ENCODE results near the gene GSTM5. TPM values are rescaled to one million over a fixed set of nuclear protein-coding genes. Genes with fewer than 3 reads are reported as not detected.

GSTM5 gene
- total and polyA plus RNA-seq, 2 of the 4 experiments (the other 2 are of a cell fraction), result 0.36 to 1.2 TPM

DNA sequence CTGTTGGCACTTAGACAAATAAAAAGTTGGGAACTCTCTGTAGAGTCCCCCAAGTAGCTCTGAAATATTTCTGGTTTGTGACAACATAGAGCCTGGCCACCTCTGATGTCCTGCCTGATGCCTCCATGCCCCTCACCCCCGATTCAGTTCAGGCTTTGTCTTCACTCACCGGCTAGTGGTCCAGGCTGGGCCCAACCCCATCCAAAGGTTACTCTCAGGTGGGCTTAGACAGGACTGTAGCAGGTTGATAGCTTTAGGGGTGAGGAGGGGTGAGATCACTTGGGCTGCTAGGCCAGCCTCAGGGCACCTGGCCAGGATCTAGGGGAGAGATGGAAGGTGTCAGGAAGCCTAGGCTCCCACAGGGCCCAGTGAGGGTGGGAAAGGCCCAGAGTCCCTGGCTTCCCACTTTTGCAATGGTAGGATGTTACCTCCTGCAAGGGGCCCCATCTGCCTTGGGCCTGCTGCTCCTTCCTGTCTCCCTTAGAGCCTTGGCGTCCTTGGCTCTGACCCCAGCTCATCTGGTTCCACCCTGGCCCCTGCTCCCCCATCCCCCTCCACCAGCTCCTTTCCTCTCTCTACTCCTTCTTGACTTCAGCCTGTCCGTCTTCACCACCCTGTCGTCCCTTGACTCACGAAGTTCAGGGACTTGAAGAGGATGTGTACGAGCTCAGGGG is 44.9 kb downstream of the GSTM5 start:
- Histone ChIP-seq H4K5ac (ENCODE audit: low read depth, low read length) (no peak overlapping the region), H3K4me1 (ENCODE audit: control insufficient read depth, insufficient read depth, low read length) (no peaks in the 10 kb centered on the region; the same call in 1 of the 2 replicates), H4K20me1 (ENCODE audit: insufficient read depth, low read length) (no peaks in the 10 kb centered on the region), H3K14ac (replicated peaks; ENCODE audit: low read depth, low read length) (no peak overlapping the region), H3K36me3 (ENCODE audit: control insufficient read depth, insufficient read depth, low read length) (no peaks in the 10 kb centered on the region), H2AK5ac (ENCODE audit: low read depth, low read length) (peak overlapping the region; percentile 43; the same call in 1 of the 2 replicates), H3K4ac (ENCODE audit: low read depth, low read length) (no peak overlapping the region; the same call in 1 of the 2 replicates), H3K27ac (ENCODE audit: insufficient read depth, low read length) (no peak overlapping the region), H3K9ac (ENCODE audit: low read depth, low read length) (no peak overlapping the region), H2AFZ (replicated peaks; ENCODE audit: low read length, poor library complexity) (no peak overlapping the region), H3K4me2 (ENCODE audit: low read depth, low read length) (no peak overlapping the region), H2BK20ac (ENCODE audit: low read depth, low read length) (no peak overlapping the region), H2BK5ac (ENCODE audit: low read depth, low read length, poor library complexity, severe bottlenecking) (no peak overlapping the region), H3K9me3 (ENCODE audit: control insufficient read depth, insufficient read depth, low read length) (no peaks in the 10 kb centered on the region), H3K79me1 (ENCODE audit: low read depth in 1 of 2, low read length in 2 of 2) (no peaks in the 10 kb centered on the region), H3K27me3 (ENCODE audit: control insufficient read depth, insufficient read depth, low read length) (peaks cover 14% of the 10 kb centered on the region), H3K18ac (ENCODE audit: low read depth, low read length) (no peak overlapping the region), H2AK9ac (replicated peaks; ENCODE audit: low read depth, low read length, poor library complexity) (no peak overlapping the region), H3K56ac (ENCODE audit: extremely low read depth, insufficient read depth, low read length) (no peak overlapping the region), H4K8ac (ENCODE audit: low read depth in 2 of 2, low read length in 2 of 2) (no peak overlapping the region), H2BK120ac (ENCODE audit: low read depth, low read length) (no peak overlapping the region), H3K23ac (ENCODE audit: low read depth, low read length) (no peak overlapping the region), H3K4me3 (ENCODE audit: insufficient read depth, low read depth, low read length) (no peak overlapping the region), H3K9me1 (ENCODE audit: insufficient read depth, low read length) (no peaks in the 10 kb centered on the region), H4K91ac (ENCODE audit: insufficient read depth, low read depth, low read length) (no peak overlapping the region), H2BK15ac (ENCODE audit: low read depth, low read length) (no peak overlapping the region)
- TF ChIP-seq, protein P1, sequence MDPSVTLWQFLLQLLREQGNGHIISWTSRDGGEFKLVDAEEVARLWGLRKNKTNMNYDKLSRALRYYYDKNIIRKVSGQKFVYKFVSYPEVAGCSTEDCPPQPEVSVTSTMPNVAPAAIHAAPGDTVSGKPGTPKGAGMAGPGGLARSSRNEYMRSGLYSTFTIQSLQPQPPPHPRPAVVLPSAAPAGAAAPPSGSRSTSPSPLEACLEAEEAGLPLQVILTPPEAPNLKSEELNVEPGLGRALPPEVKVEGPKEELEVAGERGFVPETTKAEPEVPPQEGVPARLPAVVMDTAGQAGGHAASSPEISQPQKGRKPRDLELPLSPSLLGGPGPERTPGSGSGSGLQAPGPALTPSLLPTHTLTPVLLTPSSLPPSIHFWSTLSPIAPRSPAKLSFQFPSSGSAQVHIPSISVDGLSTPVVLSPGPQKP (IDR thresholded peaks at IDR 0.05; ENCODE audit: borderline replicate concordance, low read depth, low read length), result no peak
- TF ChIP-seq POLR2A (IDR thresholded peaks at IDR 0.05; ENCODE audit: low read depth, low read length), result no peak
- TF ChIP-seq RAD21 (IDR thresholded peaks at IDR 0.05; ENCODE audit: low read length), result no peak
- no peak for TF ChIP-seq MXI1 (IDR thresholded peaks at IDR 0.05; ENCODE audit: borderline replicate concordance, low read depth, low read length)
- in situ Hi-C loops (cut with MboI; ENCODE audit: low sequenced_read_pairs), result no loop called here
- ChIA-PET POLR2A (ENCODE audit: unreplicated experiment) (no interaction called here), CTCF (no interaction called here)
- 71% methylated on average over 5 of the region's 7 CpGs; no CpG with 5 or more reads in 1 of the 2 experiments for WGBS, 2 experiments (ENCODE audit: extremely low coverage in 2 of 2, insufficient read length in 1 of 2)
- BruUV-seq (replicated peaks), result no TSS peak
- dilution Hi-C loops (cut with HindIII; ENCODE audit: low sequenced_read_pairs, unreplicated experiment), result no loop called here
- DNase-seq (no peak), ATAC-seq (ENCODE audit: low read depth) (no peak)
- intact Hi-C loops (cut with micrococcal nuclease), result no loop called here
